NOMO-1 (cell line): ENCODE data around the gene IFFO2.

ENCODE experiments used
- DNase-seq, 2 experiments: peaks; one replicate each; lab custom pipeline; 2025; ENCODE audit not compliant: unreplicated experiment in 2 of 2; lab: John Stamatoyannopoulos, UW

The IFFO2 gene

DNA sequence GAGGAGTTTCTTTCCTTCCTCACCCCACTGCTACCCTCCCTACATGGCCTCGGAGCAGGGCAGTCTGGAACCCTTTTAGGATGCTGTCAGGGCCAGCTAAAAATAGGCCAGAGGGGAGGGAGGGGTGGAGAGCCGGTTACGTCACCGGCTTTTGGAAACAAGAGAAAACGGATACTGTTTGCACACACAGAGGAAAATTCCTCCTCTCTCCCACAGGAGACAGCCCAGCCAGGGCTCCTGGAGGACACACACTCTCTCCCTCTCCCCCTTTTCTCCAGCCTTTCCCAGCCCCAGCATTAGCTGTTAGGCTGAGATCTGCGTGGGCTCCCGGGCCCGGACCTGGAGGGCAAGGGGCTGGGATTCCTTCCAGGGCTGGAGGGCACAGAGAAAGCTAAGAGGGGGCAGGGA, 34.2 kb downstream of the IFFO2 start:
- DNase-seq: no peak

DNA sequence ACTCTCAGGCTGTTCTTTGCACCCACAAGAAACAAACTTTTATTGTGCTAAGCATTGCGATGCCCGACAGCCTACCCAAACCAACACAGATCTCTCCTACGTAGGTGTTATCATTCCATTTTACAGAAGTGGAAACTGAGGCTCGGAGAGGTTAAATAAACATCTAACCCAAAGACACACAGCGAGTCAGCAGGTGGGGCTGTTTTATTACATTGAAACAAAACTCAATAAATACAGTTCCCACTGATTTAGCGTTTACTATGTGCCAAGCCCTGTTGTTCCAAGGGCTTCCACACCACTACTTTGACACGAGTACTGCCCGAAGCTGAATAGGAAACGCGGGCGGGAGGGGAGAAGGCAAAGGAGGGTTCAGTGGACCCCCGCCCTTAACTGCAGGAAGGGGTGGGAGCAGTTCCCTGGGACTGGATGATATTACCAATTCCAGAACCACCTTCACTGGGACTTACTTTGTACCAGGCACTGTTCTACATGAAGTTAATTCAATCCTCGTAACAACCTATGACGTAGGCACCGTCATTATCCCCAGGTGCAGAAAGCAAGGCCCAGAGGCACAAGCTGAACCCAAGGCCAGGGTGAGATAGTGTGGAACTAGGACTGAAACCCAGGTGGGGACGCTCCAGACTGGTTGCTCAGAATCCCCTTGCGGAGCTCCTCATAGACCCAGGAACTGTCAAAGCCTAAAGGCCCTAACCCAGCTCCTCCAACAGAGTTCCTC, 34.8 kb downstream of the IFFO2 start:
- no peak for DNase-seq

DNA sequence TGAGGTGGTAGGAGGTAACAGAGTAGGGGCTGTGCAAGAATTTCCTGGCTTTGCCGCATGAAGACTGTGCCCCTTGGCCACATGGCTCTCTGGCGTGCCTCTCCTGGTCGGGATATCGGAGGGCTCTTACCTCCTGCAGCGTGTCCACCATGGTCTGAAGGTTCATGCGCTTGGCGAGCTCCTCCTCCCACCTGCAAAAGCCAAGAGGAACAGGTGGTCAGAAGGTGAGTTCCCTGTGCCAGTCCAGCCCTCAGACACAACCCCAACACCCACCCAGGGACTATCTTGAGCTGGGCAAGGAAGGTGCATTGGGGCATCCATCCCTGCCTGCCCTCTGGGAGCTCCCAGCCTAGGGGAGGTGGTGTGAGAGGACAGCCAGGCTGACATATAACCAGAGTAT, 35.5 kb downstream of the IFFO2 start:
- no peak for DNase-seq

DNA sequence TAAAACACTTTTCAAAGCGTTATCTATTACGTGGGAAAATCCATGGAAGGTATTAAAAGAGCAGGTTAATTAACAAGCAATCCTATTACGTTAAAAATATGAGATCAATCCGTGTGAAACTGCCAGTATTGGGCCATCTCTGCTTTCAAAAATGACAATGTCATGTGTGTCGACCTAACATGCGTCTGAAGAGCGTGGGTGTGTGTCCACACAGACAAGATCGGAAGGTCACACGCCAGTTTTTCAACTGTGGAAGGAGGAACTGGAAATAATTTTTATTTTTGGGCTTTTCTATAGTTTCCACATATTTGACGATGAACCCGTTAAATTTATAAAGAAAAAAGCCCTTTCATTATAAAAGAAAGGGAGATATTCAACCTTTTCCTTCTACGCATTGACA, 36.5 kb downstream of the IFFO2 start:
- no peak for DNase-seq

DNA sequence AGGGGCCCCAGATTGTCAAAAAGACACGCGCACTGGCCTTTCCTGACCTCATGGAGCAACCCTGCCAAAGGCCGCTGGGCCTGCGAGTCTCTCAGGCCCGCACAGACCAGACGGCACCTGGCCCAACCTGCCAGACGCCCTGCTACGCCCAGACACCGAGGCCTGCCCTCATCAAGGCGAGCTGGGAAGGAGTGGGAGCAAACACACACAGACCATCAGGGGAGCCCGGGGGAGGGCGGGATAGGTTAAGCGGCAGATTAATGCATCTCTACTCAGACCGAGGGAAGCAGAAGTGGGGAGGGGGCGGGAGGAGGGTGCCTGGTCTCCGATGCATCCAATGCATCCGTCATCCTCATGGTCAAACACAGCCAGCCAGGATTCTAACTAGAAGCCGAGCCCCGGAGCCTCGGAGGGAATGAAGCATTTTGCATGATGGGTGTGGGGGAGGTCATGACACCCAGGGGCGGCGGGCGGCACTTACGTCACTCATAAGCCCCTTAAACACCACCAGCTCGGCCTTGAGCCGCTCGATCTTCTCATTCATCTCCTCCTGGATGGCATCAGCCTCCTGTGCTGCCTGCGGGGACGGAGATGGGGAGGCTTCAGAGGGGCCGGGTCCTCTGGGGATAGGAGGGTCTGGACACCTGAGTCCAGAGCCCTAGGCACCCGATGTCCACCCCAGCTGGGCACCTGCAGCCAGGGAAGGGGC, 37.1 kb downstream of the IFFO2 start:
- DNase-seq: no peak

DNA sequence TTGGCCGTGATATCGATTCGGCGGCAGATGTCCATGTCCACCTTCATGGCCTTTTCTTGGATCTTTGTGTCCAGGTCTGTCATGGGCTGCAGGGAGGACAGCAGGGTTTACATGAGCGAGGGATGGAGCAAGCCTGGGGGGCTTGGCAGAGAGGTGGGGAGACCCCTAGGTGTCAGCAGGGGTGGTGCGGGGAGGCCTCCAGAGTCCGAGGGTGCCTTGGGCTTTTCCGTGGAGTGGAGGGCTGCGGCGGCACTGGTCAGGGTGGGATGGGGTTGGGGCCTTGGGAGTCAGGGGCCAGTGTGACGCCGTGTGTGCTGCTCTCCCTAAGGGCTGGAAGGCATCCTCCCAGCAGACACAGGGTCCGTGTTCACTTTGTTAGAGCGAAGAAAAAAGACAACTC, 38.1 kb downstream of the IFFO2 start:
- no peak for DNase-seq

DNA sequence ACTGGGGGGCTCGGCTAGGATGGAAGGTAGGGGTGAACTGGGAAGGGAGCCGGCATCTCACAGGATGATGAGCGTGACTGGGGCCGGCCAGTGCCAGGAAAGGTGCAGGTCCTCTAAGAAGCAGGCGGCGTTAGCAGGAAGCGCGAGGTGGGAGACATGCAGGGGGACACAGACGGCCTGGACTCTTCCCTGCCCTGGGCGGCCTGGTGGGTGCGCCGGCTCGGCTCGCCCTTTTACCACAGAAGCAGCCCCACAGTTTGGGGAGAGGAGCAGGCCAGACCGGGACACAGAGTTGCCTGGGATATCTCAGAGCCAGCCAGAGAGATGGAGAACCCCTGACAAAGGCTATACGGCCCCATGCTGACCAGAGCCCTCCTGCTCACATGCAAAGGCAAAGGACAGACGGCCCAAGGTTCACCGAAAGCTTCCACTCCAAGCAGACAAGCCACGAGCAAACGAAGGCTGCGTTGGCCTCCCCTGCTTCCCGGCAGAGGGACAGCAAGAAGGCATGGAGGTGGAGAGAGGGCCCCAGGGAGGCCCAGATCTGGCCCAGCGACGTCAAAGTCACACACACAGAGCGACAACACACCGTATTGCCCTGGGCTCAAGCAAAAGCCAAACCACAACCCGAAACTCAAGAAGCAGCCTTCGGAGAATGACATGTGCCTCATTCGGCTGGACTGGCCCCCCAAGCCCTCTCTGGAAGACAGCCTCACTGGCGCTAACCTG, 39.2 kb downstream of the IFFO2 start:
- no peak for DNase-seq

DNA sequence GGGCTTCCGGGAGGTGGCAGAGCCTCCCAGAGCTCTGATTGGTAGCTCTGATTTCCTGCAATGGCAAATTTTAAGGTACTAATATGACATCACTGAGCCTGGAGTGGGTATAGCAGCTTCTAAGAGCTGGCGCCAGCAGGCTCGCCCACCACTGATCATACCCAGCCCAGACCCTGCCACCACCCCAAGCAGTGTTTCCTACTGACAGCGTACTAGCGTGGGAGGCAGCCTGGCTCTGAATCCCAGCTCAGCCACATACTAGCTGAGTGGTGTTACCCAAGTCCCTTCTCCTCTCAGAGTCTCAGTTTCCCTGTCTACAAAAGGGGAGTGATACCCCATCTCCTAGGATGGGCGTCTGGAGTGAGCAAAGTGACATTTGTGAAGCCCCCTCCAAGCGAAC, 41.1 kb downstream of the IFFO2 start:
- DNase-seq: no peak

DNA sequence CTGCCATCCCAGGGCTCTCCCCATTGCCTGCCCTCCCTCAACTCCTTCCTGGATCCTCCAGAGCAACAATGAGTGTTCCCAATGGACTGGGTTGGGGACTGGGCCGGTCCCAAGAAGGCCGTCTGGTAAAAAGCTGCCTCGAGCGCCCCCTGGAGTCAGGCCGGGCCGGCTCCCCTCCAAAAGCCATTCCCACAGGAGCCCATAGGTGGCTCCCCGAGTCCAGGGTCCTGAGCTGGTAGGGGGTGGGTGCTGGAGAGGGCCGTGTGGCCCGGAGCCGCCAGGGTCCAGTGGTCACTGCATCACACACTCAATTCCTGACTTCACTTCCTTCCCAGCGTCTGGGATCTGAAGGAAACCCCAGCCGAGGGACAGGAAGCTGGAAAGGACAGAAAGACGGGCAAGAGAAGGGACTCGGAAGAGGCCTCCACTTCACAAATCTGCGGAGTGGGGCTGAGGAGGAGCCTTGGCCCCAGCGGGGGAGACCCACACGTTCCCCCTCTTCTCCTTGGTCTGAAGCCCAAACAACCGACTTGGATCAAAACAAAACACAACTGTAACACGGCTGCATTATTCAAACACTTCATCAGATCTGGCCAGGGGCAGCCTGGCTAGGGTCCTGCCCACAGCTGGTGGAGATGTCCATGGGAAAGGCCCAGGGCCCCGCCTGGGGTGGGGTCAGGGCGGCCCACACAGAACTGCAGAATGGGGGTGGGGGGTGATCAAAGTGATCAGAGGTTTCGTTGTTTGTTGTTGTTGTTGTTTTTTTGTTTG, 43.2 kb downstream of the IFFO2 start:
- peak; percentile 8 to 35 for DNase-seq

DNA sequence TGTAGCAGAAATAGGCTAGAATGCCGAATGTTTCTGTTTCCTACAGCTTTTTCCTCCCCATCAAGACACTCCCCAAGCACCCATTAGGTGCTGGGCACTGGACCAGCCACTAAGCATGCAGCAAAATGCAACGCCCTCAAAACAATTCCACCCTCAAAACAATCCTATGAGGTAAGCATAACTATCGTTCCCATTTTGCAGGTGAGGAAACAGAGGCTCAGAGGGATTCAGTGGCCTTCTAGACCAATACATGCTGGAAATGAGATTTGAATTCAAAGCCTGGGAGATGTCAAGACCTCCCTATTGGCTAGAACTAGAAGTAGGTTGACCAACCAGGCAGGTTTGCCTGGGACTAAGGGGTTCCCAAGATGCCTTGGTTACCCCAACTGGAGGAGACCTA, 43.9 kb downstream of the IFFO2 start:
- DNase-seq: no peak

DNA sequence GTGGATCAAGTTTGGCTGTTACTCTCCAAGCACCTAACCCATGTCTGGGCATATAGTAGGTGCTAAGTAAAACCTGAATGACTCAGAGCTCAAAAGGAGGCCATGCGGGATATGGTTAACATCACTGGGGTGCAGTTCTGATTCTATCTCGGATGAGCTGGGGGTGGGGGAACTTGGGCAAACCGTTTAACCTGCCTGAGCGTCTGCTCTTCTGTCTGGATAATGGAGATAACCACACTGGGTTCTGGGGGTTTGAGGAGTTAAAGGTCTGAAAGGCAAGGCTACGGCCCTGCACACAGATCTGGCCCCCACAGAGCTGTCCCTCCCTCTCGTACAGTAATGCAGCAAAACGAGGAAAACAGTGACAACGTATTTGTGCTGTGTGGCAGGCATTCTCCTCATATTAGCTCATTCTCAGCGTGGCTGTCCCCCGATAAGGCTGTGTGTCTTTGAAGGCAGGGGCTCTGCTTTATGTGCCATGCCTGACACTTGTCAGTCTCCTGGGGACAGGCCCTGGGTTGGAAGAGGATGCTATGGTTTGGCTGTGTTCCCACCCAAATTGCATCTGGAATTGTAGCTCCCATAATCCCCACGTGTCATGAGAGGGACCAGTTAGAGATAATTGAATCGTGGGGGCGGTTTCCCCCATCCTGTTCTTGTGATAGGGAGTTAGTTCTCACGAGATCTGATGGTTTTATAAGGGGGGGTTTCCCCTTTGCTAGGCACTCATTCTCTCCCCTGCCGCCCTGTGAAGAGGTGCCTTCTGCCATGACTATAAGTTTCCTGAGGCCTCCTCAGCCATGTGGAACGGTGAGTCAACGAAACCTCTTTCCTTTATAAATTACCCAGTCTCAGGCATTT, 47.3 kb downstream of the IFFO2 start:
- no peak for DNase-seq

DNA sequence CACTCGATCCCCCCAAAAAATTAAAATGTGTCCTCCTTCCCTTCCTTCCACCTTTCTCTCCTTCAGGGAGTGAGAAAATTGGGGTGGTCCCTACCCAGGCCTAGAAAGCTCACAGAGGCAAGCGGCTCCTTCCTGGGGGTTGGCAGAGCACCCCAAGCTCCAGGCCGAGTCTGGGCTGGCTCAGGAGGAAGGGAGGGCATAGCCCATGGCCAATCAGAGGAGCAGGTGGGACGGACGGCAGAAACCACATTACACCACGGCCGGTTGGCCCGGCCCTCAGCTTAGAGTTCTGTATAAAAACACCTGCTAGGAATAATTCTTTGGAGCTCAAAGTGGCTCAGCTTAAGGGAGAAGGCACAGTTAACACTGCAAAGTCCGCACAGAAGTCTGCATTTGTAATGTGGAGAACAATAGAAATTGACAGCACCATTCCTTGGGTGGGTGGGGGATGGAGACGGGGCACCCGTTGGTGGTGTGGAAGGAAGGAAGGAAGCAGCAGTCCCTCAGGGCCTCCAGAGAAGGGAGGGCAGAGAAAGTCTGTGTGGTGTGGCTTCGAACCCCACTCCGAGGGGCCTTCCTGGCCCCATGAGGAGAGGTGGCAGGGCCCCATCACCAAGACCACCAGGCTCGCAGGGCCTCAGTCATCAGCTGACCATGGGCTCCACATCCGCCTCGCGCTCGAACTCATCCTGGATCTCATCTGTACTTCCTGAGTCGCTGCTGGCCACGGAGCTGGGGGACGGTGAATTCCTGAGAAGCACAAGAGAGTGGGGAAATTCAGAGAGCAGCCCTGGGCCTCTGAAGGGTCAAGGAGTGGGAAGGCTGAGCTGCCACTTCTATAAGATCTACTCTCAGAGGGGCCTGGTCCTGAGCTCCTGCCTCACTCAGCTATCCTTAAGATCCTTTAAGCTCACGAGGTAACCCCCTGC, 48.3 kb downstream of the IFFO2 start:
- no peak for DNase-seq

DNA sequence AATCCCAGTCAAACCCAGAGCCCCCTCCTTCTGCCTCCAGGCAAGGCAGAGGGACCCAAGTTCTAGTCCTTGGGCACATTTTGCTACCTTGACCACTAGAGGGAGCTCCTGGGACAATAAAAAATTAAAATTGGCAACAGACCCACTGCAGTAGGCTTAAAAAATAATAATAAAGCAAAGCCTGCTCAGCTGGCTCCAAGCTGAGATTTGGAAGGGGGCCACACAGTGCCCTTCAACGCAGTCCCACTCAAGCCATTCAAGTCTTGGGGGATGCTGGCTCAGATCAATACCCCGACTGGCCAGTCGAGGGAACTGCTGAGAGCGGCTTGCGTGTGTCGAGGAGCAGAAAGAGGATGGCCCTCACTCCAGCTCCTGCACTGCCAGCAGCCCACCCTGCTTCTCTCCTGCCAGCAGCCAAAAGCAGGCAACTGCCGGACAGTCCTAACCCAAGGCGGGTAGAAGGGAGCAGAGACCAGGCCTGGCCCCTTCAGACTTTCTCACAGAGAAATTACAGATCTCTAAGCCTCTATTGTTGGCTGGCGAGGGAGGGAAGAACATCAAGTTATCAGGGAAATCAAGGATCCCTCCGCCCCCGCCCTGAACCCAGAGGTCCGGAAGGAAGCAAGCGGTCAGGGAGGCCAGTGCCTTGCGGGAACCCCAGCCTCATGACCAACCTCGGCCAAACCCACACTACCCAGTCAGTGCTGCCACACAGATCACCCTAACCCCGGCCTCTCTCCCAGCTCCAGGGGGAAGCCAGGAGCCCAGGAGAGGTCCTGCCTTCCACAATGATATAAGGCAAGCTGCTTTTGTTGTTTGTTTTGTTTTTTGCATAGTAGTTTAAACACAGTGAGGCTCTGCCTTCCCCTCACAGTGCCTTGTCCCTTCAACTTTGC, 49.2 kb downstream of the IFFO2 start:
- DNase-seq: peak; percentile 4 to 43

DNA sequence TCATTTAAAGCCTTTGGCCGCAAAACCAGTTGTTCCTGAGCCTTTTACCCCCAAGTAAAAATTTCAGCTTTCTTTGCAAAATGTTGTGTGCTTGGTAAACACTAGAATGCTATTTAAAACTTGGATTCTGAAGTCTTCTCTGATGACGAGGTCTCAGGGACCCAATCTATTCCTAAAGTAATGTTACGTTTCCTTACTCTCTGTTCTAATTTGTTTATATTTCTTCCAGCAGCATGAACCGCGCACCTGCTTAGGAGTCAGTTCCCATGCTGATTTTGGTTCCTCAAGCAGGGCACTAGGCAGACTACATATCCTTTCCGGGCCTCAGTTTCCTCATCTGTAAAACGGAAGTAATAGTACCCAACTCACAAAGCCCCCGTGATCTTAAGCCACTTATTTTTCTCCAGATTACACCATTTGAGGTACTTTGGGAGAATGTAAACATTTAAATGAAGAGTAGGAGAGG, 53.2 kb downstream of the IFFO2 start:
- DNase-seq: peak in 1 of 2 experiments; percentile 15

DNA sequence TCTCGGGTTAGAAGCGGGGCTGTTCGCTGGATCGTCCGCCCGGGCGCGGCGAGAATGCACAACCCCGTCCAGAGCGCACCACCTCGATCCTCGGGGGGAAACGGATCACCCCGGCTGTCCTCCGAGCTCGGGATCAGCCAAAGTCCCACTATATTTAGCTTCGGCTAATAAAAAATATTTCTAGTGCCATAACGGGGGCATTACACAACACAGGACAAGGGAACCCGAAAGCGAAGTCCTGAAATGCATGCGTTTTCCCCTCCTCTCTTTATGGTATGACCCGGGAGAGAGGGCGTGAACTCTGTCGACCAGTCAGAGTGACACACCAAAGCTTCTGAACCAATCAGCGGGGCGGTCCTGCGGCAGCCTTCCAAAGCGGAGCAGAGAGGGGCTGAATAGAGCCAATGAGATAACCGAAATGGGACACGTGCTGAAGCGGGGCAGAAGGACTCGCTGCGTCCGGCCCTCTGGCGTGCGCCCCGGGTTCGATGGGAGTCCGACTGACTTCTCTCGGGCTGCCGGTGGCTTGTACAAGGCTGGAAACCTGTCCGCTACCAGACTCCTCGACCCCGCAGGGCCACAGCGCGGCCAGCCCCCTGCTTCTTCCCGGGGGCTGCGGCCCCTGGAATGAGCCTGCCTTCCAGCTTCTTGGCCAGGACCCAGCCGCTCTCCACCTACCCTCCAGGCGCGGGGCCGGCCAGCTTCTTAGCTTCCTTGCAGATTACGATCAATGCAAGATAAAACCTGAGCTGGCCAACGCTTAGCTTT, 53.8 kb downstream of the IFFO2 start, which contains the start of gene ALDH4A1:
ALDH4A1 (minus strand) TSS at position 33 of the 768 bp plus-strand sequence; CDS start at position 1, 32 bp downstream.
- DNase-seq: peak; percentile 97 to 98

DNA sequence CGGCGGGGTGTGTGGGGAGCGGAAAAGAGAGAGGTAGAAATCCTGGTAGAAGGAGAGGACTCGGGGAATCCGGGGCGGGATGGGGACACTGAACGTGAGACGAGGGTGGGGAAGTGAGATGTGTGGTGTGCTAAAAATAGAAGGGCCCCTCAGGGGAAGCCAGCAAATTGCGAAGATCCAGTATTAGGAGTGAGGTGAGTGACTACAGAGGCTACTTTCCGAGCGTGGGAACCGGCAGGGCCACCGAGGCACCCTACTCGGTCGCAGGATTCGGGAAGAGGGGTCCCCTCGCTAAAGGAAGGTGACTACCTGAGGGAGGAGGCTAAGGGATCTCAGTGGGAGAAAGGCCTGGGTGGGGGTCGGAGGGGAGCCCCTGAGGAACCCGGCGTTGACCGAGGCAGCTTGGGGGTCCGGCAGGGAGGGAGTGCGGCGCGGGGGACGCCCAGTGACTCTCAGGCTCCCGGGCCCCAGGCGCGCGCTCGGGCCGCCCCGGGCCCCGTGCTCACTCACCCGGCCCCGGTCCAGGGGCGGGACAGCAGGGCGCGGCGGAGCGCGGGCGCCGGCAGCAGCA, 54.4 kb downstream of the IFFO2 start:
- peak; percentile 11 to 19 for DNase-seq
